Ecto neural progenitor cell (in vitro differentiated cells): ENCODE results near the gene IPP.
"Not testable (repeated sequence)": the region's sequence is repeated elsewhere in the genome, so short reads cannot be mapped to it uniquely, and the experiment has no call there.

ENCODE experiments used
- DNase-seq: peaks from one replicate; pipeline ENCODE4 v3.0.0-alpha.2; 2018; ENCODE audit warnings: low spot score

IPP gene

GRCh38 chr1:45739641-45740156 lies 10.8 kb downstream of the IPP start:
- not testable (repeated sequence) for DNase-seq

GRCh38 chr1:45739137-45739536 lies 11.3 kb downstream of the IPP start:
- DNase-seq = no peak

GRCh38 chr1:45730780-45731319 lies 19.6 kb downstream of the IPP start:
- DNase-seq = no peak

DNA sequence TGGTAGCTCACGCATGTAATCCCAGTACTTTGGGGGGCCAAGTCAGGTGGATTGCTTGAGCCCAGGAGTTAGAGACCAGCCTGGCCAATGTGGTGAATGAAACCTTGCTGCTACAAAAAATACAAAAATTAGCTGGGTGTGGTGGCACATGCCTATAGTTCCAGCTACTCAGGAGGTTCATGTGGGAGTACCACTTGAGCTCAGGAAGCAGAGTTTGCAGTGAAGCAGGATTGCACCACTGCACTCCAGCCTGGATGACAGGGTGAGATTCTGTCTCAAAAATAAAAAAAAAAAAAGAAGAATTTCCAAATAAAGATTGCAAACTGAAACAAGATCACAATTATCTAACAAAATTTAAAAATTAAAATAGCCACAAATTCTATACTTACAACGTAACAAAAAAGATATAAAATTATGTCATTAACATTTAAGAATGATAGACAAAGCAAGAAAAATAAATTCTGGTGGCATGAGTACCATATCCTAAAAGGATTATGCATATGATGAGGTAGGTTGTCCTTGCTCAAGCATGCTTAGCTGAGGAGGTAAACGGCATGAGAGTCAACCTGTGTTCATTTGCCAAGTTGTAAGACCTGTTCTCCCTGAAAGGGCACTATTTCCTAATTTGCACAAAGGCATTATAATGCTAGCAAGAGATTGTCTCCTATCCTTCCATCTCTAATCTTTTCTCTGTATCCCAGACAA lies 20.2 kb downstream of the IPP start:
- DNase-seq = no peak

DNA sequence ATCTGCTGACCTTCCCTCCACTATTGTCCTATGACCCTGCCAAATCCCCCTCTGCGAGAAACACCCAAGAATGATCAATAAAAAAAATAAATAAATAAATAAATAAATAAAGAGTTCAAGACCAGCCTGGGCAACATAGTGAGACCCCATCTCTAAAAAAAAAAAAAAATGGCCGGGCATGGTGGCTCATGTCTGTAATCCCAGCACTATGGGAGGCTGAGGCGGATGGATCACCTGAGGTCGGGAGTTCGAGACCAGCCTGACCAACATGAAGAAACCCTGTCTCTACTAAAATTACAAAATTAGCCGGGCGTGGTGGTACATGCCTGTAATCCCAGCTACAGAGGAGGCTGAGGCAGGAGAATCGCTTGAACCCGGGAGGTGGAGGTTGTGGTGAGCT lies 24.4 kb downstream of the IPP start:
- DNase-seq = not testable (repeated sequence)

- DNase-seq = no peak
These were observed 27.1 kb downstream of the IPP start for GRCh38 chr1:45723248-45723930.

DNA sequence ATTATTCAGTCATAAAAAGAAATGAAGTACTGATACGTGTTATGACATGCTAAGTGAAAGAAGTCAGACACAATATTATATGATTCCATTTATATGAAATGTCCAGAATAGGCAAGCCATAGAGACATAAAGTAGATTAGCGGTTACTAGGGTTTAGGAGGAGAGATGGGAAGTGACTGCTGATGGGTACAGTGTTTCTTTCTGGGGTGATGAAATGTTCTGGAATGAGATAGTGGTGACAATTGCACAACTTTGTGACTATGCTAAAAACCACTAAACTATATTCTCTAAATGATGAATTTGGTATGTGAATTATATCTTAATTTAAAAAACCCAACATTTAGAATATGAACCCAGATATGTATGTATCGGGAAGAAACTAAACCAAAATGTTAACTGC lies 27.6 kb downstream of the IPP start:
- no peak for DNase-seq

DNA sequence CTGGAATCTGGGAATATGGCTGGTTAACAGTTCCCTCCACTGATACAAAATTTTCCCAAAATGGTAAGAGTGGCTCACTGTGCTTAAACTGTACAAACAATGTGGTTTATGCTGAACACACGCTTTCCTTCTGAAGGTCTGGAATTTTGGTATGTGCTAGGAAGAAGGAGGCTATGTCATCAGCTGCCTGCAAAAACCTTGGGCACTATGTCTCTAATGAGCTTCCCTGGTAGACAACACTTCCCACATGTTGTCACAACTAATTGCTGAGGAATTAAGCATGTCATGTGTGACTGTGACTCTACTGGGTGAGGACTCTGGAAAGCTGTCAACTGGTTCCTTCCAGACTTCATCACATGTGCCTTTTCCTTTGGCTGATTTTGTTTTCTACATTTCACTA lies 29.2 kb downstream of the IPP start:
- no peak for DNase-seq

DNA sequence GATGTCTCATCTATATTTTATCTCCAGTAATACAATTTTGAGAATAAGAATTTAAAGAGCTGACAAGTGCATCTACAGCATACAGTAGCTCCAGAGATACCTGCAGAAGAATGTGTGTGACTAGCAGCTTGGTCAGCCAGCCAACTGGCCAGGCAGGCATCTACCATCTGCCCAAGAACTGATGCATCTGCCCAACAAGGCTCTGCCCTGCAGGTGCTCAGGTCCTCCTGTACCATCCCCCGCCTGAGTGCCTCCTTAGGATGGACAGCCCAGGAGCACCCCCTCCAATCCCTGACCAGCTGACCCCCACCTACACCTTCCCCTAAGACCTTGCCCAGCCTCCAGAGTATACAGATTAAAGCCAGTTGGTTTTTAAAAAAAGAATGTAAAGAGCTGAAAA lies 32.2 kb downstream of the IPP start:
- DNase-seq = no peak

- not testable (repeated sequence) for DNase-seq
These were observed 33.1 kb downstream of the IPP start for GRCh38 chr1:45717386-45717785.

DNA sequence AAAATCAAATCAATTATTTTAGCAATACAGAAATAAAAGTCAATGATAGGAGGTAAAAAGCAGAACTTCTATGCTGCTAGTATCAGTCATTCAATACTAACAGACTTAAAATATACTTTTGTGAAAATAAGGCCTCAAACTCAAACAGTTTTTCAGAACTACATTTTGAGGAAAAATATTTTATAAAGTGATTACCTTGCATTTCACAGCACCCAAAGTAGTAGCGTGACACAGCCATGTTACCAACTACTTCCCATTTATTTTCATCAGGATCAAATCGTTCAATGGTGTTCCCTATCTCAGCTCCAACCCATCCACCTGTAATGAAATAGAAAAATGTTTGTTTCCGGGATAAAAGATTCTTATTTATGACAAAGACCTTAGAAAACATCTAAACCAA lies 33.8 kb downstream of the IPP start:
- DNase-seq = no peak

DNA sequence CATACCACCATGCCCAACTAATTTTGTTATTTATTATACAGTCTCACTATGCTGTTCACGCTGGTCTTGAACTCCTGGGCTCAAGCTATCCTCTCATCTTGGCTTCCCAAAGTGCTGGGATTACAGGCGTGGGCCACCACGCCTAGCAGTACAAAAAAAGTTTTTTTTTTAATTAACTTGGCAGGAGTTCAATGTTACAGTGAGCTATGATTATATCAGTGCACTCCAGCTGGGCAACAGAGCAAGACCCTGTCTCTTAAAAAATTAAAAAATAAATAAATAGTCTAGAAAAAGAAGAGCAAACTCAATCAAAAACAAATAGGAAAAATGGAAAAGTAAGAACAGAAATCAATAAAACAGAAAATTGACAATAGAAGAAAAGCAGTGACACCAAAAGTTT lies 36.7 kb downstream of the IPP start:
- no peak for DNase-seq

GRCh38 chr1:45704637-45705036 lies 45.8 kb downstream of the IPP start:
- no peak for DNase-seq

GRCh38 chr1:45694823-45695222 lies 55.6 kb downstream of the IPP start:
- DNase-seq = no peak

DNA sequence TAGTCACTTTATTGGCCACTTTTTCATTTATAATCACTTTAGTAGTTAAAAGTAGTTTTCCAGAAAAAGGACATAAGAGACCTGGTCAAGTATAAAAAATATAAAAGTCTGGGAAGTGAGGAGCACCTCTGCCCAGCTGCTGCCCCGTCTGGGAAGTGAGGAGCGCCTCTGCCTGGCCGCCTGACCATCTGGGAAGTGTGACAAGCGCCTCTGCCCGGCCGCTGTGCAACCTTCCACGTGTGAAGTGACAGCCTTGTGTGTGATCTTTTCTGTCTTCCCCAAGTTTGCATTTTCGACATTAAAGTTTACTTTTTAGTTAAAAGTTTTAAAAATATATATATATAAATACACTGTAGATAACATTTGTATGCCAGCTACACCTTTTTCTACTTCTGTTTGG lies 56.6 kb downstream of the IPP start:
- not testable (repeated sequence) for DNase-seq

DNA sequence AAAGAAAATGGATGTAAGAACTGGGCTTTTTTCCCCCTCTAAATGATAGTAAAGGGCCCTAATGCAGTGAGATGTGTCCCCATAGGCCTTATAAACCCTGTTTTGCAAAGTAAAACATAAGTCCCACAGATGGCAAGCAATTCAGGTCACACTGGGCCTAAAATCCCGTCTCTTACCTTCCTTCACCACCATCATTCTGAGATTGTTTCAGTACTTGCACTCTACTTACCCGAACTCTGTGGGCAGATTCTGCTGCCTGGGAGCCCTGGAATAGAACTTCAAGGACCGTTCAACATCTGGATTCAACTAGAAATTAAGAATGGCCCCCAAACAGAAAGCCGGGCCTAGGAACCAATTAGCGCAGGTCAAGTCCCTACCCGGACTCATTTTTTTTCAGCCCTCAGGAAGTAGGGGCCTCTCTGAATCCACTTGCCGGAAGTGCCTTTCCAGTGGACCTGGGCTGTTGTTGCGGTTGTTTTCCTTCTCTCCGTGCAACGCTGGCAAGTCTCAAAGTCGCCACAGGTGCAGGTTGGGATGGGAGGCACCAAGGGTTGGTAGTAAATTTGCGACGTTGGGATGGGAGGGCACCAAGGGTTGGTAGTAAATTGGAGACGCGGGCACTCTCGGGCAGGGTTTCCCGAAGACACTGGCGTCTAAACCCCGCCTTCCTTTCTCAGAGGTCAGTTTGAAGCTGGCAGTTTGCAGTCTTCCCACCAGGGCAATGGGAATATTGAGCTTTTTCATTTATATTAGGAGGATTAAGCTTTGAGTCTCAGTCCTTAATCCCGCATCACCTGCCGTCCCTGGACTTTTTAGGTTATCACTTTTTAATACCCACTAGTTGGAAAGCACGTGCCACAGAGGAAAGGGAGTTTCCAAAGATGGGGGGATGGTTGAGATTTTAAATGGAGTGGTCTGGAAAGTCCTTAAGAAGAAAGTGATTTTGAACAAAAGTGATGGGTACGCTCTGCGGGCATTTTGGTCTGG lies 62.4 kb downstream of the IPP start, which contains the start of gene TMEM69:
TMEM69 (plus strand) TSS at position 428 of the 987 bp plus-strand sequence. CDS start 2,888 bp downstream, outside the sequence.
- peak; percentile 85 for DNase-seq

- DNase-seq = peak; percentile 97
These were observed 63.3 kb downstream of the IPP start for GRCh38 chr1:45687014-45687753.

DNA sequence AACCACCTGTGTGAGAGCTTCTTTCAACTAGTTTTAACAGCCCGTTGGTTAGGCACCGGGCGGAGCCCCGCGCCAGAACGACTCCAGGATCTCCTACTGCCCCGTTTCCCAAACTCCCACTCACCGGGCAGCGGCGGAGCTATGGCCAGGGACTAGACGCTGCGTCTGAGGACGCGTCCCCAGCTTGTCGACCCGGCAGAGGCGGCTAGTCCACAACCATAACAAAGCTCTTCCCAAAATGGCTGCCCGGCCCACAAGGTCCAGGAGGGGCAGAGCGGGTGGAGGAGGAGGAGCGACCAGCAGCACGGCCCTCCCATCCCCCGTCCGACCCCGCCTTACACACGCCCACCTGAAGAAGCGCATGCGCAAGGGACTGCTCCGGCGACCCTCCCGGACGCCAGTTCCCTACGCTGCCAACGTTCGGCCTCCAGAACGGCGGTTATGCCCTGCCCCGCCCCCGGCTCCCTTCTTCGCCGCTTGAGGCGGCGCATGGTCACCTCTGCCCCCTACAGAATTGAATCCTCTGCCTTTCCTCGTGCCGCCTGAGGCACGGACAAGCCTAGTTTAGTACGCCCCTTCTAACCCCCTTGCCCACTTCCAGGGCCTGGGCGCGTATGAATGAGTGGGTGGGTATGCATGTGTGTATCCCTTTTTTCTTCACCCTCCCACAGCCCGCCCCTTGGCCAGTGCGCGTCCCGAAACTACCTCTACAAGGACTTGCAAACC lies 64.0 kb downstream of the IPP start, which contains the start of gene GPBP1L1:
GPBP1L1 (minus strand) TSS at position 246 of the 726 bp plus-strand sequence. CDS start 27,446 bp downstream, outside the sequence.
- DNase-seq = peak; percentile 97

DNA sequence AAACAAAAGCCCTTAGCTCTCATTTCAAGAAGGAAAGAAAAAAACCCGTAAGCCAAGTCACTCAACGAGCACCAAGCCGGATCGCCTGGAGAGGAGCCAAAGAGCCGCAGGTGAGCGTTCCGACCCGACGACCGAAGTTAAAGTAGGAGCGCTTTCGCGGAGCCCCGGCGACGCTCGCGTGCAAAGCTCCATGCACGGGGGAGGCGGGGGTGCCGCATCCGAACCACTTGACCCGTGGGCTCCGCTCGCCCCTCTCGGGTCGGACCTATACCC lies 64.5 kb downstream of the IPP start:
- DNase-seq = no peak

GRCh38 chr1:45685308-45686014 lies 65.0 kb downstream of the IPP start:
- DNase-seq = no peak
